ENCODE results near the gene LORICRIN.

The LORICRIN gene

DNA sequence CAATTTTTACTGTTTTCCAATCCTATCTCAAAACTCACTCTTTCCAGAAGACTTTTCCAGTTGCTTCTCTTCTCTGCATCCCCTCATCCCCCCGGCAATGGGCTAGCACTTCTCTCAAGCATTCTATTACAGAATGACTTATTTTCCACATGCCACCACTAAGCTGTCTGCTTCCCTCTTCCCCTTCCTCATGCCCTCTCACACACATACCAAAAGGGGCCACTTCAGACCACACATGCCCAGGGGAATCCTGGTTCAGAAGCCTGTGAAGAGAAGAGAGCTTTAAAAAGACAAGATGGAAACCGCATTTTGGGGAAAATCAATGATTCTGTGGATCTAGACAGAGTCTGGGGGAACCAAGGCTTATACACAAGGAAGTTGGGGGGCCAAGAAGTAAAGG is 8.4 kb upstream of the LORICRIN start:
- DNase-seq = no peak

DNA sequence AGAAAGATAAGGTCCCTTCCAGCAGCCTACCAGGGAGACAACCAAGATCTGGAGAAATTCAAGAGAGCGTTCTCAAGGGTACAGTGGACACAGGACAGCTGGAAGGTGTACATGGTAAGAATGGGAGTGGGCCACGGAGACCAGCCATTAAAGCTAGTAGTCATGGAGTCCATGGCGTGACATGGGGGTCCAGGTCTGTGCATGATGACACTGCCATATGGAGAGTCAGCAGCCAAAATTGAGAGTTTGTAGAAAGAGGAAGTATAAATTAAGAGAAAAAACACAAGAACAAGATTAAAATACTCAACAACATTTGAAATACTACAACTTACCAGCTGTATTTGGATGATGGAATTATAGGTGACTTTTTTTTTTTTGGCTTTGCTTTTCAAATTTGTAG is 7.9 kb upstream of the LORICRIN start:
- no peak for DNase-seq

DNA sequence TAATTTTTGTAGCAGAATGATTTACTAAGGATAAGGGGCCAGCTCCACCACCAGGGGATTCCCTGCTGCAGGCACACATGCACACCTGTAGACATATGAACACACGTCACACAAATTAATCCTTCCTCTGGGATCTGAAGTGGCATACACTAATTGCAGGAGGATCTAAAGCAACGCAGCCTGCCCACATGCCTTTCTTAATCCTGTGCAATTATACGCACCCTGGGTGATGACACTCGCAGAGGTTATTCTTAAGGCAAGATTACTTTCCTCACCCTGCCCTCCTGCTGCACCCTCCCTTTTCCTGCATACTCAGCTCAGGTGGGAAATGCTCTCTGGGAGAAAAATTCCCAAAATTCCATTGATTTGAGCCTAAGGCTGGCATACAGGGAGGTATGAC is 7.5 kb upstream of the LORICRIN start:
- DNase-seq = peak; percentile 94

DNA sequence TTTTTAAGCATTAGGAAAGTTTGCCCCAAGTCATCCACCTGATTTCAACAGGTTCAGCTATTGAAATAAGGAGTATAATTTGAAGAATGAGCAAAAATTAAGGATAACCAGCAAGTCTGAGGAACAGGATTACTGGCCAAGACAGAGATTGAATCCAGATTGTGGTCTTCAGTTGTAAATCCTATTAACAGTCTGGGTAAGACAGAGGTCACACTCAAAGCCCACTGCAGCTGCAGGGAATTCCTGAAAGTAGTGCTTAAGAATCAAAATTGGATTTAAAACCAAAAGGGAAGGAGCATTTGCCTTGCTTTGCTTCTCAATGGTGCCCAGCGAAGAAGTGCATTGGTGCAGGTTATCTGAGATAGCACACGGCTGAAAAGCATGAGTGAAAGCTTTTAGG is 6.4 kb upstream of the LORICRIN start:
- peak; percentile 95 for DNase-seq

DNA sequence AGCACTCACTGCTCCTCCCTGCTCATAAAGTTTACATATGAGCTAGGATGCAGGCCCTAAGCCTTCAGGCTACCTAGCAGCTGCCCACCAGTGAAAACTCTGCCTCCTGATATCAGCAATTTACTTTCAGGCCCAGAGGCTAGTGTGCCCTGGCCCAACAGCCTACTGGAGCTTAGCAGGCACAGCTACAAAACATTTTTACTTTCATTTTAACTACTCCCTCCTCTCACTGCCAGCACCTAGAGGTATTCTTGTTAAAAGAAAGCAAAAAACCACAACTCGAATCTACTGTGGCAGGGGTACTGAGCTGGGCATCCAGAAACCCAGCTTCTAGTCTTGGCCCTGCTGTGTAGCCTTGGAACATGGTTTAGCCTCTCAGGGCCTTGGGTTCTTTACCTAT is 5.8 kb upstream of the LORICRIN start:
- peak; percentile 61 for DNase-seq

DNA sequence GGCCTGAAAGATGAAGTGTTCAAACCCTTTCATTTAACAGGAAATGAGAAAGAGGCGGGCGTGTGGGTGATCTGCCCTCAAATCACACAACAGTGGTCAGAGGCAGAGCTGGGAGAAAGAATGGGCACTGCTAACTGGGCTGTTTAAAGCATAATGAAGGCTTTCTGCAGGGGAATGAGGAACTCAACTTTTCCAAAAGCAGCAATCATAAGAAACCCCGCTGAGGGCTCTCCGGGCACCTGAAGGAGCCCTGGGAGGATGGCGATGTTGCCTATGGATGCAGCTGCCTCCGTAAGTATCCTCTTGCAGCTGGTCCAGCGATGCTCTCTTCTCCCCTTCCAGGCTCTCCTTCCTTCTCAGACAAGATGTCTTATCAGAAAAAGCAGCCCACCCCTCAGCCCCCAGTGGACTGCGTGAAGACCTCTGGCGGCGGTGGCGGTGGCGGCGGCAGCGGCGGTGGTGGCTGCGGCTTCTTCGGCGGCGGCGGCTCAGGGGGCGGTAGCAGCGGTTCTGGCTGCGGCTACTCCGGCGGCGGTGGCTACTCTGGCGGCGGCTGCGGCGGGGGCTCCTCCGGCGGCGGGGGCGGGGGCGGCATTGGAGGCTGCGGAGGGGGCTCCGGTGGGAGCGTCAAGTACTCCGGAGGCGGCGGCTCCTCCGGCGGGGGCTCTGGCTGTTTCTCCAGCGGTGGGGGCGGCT is 1.2 kb downstream of the LORICRIN start:
- peak; percentile 35 for DNase-seq

DNA sequence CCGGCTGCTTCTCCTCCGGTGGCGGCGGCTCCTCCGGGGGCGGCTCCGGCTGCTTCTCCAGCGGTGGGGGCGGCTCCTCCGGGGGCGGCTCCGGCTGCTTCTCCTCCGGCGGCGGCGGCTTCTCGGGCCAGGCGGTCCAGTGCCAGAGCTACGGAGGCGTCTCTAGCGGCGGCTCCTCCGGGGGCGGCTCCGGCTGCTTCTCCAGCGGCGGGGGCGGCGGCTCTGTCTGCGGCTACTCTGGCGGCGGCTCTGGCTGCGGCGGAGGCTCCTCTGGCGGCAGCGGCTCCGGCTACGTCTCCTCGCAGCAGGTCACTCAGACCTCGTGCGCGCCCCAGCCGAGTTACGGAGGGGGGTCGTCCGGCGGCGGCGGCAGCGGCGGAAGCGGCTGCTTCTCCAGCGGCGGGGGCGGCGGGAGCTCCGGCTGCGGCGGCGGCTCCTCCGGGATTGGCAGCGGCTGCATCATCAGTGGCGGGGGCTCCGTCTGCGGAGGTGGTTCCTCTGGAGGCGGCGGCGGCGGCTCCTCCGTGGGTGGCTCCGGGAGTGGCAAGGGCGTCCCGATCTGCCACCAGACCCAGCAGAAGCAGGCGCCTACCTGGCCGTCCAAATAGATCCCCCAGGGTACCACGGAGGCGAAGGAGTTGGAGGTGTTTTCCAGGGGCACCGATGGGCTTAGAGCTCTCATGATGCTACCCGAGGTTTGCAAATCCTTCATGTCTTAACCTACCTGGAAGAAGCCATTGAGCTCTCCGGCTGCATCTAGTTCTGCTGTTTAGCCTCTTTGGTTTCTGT is 2.0 kb downstream of the LORICRIN start:
- peak; percentile 65 for DNase-seq

DNA sequence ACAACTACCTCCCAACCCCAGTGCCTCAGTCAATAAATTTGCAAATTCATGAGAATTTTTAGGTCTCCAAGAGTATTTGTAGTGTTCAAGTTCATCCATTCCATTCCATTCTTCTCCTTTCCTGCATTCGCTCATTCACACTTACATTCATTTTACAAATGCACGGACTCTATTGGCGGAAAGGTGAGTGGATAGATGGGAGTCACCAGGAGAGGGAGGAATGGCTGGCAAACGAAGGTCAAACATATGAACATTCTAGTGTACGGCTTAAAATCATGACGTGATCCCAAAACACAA is 2.5 kb downstream of the LORICRIN start:
- peak; percentile 47 for DNase-seq

DNA sequence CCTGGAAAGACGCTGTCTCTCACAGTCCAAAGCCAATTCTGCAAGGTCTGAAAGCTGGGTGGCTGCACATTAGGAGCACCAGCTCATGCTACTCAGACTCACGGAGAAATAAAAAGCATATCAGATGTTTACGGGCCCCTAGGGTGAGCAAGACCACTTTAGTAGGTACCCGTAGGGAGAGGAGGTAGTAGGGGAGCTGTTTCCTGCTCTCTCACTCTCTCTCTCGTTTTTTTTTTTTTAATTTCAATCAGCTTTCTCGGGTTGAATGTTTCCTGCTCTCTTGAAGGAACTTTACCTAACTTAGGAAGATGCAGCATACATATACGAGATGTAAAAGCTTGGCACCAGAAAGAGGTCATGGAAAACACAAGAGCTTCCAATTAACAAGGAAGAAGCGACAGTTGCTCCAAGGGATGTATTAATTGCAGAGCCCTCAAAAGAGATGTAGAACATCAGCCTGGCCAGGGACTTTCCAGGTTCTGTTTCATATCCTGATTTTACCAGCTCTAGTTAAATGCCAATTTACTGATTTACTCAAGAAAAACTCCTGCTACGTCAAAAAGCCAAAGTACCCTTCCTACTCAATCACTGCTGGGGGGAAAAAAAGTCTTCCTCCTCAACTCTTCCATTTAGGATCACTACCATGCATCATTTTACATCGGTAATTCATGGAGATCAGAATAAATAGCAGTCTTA is 3.1 kb downstream of the LORICRIN start:
- DNase-seq = no peak

DNA sequence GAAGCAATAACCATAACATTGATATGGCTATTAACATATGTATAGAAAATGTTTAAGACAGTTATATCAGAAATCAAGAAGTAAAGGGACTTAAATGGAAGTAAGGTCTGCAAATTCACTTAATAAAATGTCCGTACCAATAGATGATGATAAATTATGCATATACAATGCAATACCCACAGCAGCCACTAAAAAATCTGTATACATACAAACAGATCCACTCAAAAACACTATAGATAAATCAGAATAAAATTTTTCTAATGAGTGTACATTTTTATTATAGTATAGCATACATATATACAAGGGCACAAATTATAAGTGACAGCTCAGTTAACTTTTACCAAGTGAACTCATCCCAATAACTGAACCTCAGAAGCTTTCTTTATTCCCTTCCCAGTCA is 6.0 kb downstream of the LORICRIN start:
- no peak for DNase-seq

DNA sequence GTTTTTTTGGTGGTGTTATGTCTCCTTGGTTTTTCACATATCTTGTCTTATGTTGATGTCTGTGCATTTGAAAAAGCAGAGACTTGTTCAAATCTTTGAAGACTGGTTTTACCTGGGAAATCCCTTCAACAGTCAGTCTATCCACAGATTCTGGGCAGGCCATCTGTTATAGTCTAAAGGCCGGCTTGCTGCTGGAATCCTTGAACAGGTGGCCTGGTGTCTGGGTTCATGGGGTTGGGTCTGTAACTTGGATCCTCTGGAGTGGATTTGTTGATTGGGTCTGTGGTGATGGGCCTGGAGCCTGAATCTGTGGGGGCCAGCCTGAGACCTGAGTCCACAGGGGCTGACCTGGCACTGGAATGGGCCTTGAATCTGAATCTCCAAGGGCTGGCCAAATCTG is 12.2 kb downstream of the LORICRIN start:
- DNase-seq = peak; percentile 94

DNA sequence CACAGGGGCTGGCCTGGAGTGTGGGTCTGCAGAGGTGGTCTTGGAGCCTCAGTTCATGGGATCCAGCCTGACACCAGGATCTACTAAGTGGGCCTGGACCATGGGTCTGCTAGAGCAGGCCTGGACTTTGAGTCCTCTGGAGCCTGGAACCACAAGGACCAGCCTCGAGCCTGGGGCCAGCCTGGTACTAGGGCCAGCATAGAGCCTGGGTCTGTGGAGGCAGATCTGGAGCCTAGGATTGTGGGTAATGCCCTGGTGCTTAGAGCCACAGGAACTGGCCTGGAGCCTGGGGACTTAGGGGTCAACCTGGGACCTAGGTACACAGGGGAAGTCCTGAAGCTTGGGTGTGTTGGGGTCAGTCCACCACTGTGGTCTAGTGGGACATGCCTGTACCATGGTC is 12.7 kb downstream of the LORICRIN start:
- DNase-seq = no peak

DNA sequence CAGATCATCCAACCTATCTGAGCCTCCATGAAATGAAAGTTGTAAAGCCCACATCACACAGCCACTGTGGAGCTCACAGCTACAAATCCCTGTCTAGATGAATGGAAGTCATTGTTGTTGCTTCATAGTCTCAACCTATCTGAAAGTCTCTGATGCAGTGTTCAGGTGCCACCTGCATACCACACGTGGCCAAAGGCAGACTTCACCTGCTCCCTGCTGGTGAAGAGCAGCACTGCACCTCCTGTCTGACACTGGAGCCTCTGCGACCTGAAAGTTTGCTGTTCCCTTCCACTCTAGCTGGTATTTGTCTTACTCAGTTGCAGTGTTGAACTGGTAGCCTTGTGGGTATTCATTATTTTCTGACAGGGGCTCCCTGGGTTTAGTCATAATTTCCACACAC is 18.4 kb downstream of the LORICRIN start:
- peak; percentile 76 for DNase-seq

DNA sequence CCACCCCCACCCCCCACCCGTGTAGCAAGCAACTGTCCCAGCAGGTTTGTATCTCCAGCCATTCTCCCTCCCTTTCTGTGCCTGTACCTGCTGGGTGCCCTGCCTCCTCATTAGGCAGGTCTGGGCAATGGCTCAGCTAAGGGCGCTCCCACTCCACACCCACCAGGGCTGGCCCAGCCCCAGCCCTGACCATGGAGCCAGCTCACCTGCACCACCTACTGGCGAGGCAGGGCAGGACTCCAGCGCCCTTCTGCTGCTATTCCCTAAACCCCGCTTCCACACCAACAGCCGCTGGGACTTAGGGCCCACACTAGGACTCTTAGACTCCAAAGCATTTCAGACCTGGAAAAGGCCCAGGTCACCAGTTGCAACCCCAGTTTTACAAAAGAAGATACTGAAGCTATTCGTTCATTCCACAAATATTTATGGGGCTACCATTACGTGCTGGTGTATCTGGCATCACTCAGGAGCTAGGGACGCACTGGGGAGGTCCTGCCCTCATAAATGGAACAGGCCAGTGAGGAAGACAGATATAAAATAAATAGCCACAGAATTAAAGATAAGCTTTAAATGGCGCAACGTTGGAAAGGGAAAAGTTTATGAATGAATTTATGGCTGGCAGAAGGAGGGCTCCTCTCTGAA is 29.3 kb downstream of the LORICRIN start:
- DNase-seq = peak; percentile 76

DNA sequence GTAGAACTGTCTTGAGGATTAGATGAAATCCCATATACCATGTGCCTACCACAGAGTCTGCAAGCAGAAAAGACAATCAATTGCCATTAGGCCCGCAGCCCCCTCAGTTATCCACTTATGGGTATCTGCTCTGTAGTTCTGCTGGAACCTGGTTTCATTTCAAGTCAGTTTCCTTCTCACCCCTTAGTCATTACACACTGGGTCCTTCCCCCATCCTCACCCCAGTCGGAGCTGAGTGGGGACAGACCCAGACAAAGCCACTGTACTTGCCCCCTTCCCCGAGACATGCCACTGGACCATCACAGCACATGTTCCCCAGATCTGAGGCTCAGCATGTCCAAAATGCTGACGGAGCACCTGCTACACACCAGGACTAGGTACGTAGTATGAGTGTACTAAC is 32.0 kb downstream of the LORICRIN start:
- DNase-seq = no peak

DNA sequence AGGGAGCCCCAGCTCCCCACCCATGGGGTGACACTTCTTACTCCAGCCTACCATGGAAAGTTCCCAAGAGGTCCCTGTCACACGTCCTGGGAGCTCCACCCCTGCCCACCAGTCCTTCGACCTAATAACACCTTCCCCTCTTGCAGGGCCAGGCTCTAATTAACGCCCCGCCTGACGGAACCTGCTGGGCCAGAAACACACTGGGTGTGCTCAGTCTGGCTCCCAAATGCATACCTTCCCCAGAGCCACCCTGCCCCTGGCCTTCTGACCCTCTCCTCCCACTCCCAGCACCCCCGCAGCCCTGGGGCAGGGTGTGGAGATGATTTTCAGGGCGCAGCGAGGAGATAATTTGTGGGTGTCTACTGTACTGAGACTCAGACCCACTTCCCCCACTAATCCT is 32.7 kb downstream of the LORICRIN start:
- no peak for DNase-seq

DNA sequence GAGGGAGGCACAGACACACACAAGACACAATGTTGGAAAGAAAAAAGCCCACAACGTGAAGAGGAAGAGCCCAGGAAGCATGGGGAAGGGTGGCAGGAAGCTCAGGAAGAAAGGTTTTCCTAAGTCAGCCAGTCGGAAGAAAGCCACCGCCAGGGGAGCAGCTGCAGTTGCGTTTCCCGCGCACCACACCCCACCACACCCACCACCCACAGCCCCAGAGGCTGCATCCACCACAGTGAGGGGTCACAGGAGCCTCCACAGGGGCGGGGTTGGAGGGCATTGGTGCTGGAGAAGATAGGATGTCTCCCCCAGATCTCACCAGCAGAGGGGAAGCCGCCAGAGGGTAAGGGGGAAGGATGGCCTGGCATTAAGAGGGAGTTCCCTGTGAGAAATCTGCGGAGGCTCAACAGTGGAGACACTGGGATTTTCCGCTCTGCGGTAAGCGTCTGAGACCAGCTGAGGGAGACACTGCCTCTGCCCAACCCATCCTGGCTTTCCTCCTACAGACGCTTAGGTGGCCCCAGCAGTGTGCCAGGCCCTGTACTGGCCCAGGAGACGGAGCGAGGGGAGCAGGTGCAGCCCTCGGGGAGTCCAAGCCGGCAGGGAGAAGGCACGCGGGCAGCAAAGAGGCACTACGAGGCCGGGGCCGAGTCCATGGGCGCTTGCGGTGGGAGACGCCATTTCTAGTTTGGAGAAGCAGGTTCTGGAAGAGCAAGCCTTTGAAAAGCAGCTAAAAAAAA is 33.4 kb downstream of the LORICRIN start:
- DNase-seq = no peak

DNA sequence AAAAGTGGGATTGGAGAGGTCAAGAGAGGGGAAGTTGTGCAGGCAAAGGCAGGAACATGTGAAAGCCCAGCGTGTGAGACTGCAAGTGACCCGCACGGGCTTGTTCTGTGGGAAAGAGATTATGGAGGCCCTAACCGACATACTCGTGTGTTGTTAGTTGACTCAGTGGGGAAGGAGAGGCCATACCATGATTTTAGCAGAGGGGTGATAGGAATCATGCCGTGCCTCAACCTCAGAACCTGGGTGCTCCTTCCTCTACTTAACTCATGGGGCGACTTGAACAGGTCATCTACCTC is 33.9 kb downstream of the LORICRIN start:
- no peak for DNase-seq

DNA sequence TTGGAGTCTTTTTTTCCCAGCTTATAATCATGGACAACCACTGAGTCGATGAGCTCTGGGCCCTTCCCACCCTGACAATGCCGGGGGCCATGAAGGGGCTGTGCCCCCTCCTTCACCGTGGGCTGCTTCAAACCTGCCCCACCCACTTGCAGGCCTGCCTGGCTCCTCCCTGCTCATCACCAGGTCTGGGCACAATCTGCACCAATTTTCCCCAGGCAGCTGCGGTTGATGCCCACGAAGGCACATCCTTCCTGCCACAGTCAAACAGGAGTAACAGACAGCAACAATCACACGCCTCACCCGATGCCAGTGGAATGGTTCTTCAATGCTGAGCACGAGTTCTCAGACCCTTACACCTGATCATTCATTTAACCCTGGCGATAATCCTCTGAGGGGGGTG is 34.4 kb downstream of the LORICRIN start:
- DNase-seq = no peak

DNA sequence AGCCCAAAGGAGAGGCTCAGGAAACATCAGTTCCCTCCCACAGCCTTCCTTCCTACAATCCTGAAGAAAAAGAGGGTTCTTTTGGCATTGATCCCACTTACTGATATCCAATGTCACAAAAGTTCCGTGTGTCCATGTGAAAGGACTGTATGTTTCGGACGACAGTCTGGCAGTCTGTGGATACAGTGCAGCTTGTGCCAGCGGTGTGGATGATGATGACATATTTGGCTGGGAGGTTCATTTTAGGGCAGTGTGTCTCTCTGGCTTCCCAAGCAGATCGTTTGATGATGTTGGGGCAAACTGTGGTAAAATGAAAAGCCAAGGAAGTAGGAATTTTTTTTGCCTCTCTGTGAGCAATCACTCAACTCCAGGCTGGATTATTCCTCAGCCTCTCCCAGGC is 42.8 kb downstream of the LORICRIN start:
- no peak for DNase-seq

DNA sequence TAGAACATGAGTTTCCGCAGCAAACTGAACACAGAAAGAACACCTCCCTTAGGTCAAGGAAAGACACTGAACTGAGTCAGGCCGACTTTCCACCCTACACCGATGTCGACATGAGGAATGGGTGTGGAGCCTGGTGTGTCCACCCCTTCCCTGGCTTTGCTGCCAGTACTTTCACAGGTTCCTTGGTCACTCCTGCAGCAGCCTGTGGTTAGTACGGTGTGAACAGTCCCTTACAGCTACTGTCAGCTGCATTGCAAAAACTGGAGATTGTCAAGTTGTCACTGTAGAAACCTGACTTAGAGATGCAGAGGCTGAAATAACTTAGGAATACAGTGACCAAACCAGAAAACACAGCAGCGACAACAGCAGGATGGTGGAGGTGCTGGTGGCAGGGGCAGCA is 46.2 kb downstream of the LORICRIN start:
- DNase-seq = no peak

DNA sequence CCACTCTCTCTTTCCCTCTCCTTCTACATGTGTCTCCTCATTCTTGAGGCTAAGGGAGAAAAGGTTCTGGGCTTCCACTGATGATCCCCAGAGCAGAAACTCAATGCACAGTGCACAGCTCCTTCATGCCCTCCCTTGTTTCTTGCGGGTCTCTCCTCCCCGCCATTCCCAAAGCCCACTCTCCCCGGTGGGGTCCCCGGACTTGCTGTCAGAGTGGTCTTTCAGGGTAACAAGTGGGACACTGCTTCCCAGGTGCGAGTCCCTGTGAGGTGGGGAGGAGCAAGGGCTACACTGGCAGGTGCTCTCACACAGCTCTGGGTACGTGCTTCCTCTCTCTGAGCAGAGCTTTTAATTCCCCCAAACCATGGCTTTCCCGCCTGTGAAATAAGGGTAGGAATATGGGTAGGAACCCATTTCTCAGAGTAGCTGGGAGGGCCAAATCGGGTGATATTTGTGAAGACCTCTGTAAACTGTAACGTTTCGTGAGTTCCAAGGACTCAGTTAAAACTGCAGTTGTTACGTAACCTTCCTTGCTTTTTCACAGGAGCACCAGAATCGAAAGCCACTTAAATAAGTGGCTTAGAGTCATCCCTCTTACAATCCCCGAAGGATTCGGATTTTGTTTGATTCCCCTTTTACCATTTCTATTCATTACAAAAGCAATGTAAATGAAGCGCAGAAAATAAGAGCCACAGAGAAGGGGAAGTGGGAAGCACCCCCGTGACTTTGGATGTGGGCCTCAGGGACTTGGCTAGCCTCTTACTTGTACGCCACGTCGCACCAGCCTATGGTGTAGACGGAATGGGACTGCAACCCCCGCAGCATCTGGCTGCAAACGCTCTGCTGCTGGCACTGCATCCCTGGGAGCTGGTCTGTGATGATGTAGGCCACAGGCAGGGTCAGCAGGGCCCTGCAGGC is 47.1 kb downstream of the LORICRIN start:
- DNase-seq = no peak

Data from NCI-H82 (cell line).